HG03575 (cell line): Measurements from ENCODE around the gene DCC.

Experiments
- ATAC-seq: cut with Tn5 transposase; IDR thresholded peaks from one replicate; pipeline ENCODE4 v1.9.1; 2021; ENCODE audit not compliant: unreplicated experiment, insufficient number of reproducible peaks, low FRiP score; ENCODE audit errors: extremely low read depth

DCC gene

DNA sequence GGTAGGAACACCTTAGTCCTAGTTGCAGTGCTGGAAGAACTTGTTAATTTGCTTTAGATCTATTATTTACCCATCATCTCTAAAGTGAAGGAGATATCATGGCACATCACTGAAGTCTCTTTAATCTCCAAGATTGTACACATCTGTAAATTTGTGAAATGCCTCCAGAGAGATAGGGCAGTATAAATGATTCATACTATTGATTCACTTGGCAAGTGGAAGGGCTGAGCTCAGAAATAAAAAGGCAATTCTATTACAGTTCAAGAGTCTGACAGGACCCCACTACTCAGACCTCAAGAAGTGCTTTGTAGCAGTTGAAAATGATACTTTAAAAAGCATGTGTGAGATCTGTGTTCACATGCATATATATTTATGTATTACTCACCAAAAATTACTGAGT lies 489.3 kb downstream of the DCC start:
- no peak for ATAC-seq

DNA sequence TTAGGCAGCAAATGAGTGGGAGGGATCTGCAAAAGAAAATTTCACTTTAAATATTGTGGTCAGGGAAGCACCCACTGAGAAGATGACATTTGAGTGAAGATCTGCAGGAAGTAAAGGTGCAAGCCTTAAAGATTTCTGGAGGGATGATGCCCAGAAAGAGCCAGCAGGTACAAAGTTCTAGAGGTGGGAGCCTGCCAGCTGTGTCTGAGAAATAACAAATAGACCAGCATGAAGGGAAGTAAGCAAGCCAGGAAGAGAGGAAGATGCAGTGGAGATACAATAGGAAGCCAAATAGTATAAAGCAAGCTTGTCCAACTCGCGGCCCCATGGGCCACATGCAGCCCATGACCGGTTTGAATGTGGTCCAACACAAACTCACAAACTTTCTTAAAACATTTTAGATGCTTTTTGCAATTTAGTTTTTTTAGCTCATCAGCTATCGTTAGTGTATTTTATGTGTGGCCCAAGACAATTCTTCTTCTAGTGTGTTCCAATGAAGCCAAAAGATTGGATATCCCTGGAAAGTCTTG lies 489.9 kb downstream of the DCC start:
- no peak for ATAC-seq

DNA sequence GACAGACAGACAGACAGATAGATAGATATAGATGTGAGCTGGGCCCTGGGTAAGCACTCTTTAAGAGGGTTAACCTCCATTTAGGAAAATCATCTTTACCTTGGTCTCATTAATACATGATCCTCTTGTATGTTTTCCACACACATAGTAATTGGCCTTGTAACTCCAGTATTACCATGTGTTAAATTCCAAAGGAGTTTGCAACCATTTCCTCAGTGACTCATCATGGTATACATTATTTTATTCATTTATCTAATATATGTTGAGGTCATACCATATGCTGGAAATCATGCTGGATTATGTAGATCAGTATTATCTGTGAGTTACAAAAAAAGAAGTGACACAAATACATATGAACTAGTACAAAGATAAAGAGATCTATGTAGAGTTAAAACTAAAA lies 504.3 kb downstream of the DCC start:
- no peak for ATAC-seq

DNA sequence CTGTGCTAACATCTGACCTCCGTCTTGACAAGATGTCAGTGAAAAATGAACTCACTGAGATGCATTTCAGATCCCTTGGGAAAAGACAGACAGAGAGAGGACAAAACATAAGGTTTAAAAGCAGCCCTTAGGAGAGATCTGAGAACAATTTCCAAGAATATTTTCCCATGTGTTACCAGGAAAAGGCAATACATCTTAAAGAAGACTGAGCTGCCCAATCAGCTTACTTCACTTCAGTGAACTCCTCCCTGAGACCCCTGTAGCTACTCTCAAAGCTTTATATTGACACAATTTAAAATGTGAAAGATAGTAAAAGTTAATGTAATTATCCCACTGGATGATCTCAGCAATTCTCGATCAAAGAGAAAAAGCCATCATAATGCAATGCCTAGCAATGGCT lies 505.0 kb downstream of the DCC start:
- ATAC-seq = no peak

DNA sequence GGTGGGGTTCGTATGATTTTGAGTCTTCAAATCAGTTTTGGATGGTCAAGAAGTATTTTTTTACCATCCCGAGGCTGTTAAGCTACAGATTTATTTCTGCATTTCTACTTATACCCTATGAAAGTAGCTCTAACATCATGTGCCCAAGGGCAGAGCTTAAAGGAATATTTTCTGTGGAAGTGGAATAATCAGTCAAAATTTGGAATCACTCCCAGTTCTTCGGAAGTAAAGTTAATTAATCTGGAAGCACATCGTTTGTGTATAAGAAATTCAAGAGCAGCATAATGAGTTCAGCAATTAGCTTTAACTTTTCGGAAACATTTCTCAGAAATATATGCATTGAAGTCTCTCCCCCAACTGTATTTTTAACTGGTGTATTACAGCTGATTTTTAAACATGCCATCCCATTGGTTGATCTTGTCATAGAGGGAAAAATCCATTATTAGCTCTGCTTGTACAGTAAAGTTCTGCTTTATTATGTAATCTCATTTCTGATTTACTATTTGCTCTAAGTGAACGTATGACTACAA lies 510.1 kb downstream of the DCC start:
- ATAC-seq = no peak

DNA sequence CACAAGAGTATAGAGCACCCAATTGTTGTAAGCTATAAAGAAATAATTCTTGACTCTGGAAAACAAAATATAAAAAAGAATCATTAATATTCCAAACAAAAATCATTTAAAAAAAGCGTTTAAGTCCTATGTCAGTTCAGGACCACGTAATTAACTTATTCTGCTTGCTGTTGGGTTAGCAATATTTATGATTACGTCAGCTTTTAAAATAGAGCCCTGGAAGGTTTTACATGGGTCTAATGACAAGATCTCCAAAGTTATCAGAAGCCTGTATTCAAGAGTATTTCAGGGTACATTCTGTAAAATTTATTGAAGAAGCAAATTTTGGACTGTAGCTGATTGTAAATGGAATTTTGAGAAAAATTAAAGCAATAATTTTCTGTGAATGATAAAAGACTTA lies 521.6 kb downstream of the DCC start:
- ATAC-seq = no peak

DNA sequence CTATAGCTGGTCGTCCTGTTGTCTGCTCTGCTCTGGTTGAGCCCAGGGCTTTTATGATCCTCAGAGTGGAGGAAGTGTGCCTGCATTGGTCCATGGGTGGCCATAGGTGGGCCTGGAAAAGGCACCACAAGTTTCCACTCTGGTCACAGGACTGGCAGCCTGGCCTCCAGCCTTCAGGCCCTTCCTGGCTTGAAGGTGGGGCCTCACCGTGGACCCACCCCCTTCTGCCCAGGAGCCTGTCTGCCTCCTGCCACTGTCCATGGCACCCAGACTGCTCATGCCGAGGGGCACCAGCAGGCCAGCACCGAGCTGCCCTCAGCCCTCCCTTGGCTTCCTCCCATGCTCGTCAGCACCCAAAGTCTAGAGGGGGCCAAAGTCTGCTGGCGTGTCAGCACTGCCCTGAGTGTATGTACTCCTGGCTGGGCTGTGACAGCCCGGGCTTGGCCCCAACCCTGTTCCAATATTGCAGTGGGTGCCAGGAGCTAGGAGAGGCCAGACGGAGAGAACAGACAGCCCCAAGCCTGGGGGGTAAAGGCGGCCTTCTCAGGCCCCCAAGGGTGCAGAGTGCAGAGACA lies 529.4 kb downstream of the DCC start:
- no peak for ATAC-seq

DNA sequence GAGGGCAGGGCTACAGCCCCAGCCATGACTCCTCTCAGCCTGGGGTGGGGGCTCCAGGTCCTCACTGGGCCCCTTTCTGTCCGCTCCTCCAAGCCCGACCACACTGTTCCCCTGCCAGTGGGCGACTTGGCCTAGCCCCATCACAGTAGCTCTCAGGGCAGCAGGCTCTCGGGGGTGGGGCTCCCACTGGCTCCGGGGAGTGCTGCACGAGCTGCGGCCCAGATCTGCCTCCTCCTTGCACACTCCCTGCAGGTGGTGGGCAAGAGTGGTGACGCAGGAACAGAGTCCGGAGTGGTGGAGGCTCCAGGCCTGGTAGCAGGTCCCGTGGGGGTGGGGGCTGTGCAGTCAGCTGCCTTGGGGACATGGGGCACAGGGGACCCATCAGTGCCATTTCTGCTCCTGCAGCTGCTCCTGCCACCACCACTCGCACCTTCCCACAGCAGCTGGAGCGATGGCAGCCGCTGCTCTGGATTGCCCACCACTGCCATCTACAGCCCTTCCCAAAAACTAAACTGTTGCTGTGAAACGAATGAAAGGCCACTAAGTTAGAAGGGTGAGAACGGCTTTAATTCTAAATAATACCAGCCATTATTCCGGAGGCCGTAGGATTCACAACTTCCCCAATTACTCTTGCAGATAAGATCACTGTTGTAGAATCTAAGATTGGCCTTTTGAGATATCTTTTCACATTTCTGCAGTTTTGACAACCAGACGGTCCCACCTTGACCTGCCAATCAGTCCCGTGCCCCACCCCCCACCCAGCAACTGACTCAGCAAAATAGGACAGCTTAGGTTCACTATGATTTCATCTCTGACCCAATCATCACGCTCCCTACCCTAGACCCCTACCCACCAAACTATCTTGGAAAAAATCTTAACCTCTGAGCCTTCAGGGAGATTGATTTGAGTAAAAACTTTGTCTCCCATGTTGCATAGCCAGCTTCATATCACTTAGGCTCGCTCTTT lies 530.2 kb downstream of the DCC start:
- ATAC-seq = no peak

DNA sequence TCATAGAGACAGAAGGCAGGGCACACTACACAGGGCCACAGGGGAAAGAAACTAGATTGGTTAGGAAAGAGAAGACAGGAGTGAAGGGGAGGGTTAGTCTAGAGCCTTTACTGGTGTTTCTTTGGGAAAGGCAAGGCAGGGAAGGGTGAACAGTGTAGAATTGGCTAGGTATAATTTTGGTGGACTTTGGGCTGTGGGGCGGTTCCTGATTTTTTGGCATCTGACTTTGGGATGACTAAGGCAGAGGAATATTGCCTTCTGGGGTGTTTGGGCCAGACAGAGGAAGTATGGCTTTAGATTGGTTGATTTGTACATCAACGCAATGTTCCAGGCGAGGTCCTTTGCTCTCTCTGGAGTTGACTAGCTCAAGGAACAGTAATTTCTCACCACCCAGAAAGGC lies 534.8 kb downstream of the DCC start:
- ATAC-seq = no peak

DNA sequence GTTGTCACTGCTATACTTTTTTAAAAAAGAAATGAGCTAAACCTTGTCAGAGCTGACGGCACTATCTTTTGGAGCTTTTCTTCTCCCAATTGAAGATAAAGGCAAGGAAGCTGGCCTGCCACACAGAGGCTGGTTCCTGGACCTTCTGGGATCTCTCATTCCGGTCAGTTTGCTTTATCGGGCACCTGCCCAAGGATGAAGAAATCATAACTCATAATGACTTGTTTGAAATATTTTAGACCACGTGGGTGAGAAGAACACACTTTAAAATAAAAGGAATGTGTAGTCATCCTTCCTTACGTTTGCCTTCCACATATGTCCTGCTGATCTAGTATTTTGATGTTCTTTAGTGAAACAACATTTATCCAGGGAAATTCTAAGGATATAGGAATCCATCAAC lies 535.7 kb downstream of the DCC start:
- no peak for ATAC-seq

DNA sequence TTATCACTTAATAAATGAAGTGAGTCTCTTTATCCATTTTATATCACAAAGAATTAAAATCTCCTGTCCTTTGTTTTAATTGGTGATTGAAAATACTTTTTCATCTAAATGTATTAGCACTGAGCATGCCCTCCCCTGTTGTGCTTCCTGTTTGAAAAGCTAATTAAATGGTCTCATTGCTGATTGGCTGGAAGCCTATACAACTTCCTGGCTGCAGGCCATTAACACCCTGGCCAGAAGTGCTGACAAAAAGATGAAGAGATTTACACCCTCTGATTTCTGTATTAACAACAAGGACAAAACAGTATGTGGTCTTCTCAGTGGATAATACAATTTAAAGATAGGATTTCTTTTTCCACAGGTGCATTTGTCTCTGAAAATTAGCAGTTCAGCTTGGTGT lies 548.0 kb downstream of the DCC start:
- no peak for ATAC-seq

DNA sequence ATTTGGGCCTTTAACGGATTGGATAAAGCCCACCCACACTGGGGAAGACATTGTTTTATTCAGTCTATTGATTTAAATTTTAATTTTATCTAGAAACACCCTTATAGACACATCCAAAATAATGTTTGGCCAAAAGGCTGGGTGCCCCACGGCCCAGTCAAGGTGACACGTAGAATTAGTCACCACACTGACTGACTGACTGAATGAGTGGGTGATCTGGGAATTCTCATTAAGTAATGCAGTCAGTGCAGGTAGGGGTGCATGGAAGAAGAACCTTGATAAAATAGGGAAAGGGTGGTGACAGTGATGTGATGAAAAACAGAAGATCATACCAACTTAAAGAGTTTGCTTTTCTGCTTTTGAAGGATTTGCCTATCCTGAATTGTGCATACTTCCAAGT lies 554.8 kb downstream of the DCC start:
- no peak for ATAC-seq

DNA sequence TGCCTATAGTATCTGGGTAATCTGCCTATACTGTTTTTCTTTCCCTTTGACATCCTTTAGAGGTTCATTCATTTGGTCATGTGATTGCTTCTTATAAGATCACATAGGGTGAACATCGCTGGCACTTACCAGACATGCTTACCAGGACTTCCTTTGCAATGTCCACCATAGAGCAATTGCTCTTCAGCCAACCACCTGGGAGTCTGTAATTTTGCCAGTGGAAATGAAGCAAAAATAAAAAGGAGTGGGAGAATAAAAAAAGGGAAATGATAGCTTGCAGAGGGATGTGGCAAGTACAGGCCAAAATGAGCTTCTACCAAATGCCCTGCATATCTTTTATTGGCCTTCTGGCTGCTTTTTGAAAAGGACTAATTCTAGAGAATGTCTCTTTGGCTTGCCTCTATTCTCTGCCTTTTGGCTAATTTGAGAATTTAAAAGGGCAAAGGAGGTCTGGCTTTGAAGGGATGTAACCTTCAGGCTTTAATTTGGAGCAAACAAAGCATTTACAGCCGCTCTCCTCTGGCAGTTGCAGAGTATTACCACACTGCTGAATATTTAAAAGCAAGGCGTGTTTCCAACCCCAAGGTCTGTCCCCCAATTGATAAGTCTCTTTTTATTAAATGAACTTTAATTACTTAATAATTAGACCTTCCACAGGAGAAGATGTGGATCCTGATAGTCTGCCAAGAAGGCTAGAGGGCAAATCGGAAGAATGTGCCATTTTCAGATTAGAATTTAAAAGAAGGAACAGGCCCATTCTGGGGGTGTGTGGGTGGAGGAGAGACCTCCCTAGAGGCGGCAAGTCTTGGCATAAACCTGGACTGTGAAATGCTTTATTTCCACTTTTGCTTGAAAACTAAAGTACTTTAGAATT lies 557.9 kb downstream of the DCC start:
- ATAC-seq = no peak

DNA sequence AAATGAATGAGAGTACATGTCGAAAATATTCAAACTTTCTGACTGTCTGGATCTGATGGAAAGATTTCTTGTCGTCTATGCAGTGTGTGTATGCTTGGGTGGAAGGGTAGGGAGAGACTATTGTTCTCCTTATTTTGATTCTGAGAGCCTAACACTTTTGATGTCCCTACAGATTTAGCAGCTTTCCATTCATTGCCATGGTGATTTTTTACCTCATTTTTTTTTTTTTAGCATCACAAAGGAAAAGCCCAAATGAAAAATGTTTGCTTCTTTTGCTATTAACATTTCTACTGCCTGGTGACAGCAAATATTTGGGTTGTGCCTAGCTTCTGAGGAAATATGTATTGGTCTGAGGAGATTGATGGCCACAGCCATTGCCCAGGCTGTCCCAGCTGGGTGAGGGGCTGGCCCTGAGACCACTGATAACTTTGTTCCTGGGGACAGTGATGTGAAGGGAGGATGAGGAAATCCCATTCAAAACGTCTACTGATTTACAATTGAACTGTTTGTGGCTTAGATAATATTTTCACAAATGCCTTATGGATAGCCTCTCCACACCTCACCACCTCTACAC lies 558.6 kb downstream of the DCC start:
- ATAC-seq = no peak

DNA sequence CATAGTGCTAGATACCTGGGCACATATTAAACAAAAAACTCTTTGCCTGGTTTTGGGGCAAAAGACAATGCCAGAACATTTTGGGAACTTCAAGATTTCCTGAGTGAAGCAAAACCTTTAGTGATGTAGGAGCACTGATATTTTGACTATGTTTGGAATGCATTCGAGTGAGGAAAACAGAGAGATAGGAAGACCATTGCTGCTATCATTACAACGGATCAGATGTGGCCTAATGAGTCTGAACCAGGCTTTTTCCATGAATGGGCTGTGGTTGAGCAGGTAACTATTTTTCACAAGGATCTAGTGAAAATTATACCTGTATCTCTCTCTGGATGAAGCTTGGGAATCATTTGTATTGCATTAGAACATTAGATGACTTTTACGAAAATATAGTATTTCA lies 562.2 kb downstream of the DCC start:
- no peak for ATAC-seq

DNA sequence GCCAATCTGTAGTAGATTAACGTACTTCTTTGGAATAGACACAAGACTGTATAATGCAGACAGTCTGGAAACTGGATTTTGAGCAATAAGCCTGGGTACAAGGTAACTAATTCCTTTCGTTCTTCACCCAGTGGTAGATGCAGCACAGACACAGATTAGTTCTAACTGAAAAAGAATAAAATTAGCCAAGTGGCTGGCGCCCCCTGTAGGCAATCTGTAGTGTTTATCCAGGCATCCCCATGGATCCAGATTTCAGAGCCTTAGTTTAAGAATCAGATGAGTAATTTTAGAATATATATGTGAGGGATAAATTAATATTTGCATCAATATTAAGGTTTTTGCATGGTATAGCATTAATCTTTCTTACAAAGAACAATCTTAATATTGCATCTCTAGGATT lies 563.9 kb downstream of the DCC start:
- ATAC-seq = no peak

DNA sequence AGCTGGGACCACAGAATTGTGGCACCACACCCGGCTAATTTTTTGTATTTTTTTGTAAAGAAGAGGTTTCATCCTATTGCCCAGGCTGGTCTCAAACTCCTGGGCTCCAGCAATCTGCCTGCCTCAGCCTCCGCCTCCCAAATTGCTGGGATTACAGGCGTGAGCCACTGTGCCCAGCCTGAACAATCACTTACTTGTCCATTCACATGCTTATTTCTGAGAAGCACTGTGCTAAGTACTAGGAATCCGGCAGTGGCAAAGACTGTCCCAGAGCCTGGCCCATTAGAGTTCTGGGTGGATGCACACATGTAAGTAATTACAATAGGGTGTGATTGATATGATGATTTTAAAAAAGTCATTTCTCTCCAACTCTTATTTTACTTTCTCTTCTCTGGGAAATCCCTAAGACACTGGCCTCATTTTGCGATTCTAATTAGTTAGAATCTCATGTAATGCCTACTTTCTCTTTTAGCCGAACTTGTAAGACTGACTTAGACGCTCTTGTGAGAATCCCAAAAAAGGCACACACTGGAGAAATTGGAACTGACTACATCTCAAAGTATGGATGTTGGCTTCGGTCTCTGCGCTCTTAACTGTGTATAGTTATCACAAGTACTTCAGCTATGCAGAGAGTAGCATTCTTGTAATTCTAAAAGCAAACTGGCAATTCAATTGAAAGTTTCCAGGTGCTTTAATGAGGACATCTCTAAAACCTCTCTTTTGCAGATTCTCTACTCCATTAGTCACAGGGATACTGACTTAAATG lies 567.7 kb downstream of the DCC start:
- ATAC-seq = no peak

DNA sequence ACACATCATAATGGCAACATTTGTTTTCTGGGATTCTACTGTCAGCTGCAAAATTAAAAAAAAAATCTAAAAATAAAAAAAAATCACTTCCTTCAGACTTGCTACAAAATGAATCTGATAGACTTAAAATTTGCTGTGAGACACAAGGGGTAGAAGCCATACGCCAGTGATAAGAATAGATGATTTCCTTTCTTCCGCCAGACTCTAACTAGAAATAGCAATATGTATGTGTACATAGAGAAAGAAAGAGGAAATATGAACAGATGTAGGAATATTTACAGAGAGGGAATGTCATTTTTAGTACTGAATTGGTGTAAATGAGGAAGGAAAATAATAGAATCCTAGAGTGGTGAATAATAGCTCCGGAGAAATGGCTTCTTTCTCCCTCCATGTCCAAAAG lies 574.2 kb downstream of the DCC start:
- no peak for ATAC-seq
